SK-N-SH (cell line): ENCODE results near the gene MTCL3.

Source experiments
- CTCF ChIA-PET: fragments of 300-600, 350-600 bp; formaldehyde crosslinking; extraction: SDS; loops from one replicate; lab custom pipeline; 2021; lab: Yijun Ruan, JAX
- POLR2A ChIA-PET: fragments of 350-600 bp; sonication (Branson Sonifier 250); formaldehyde crosslinking; extraction: SDS; loops from one replicate; lab custom pipeline; 2020; ENCODE audit warnings: antibody characterized with exemption, inconsistent platforms; lab: Yijun Ruan, JAX
- DNase-seq: peaks from one replicate; pipeline ENCODE4 v3.0.0; 2012
- H2AFZ ChIP-seq: fragments of 200-600 bp; sonication (generic); 2 replicates; pipeline ENCODE4 v1.8.1; 2016; ENCODE audit warnings: antibody characterized with exemption, mild to moderate bottlenecking, low read depth
- H3F3A ChIP-seq: fragments of 200-600 bp; sonication (generic); replicated peaks from 2 replicates; pipeline ENCODE3; 2016; ENCODE audit warnings: antibody characterized with exemption, mild to moderate bottlenecking; ENCODE audit not compliant: insufficient read depth
- H3K27ac ChIP-seq, 2 experiments: fragments of 200-500 bp in 1 of 2; fragments of 200-600 bp in 1 of 2; sonication (Bioruptor generic) in 1 of 2; sonication (generic), shearing (Covaris generic) in 1 of 2; 2 replicates each; pipeline versions ENCODE4 v1.5.1 to v1.6.1; 2014 to 2016; ENCODE audit warnings: low read depth in 2 of 2, inconsistent platforms in 1 of 2, low read length in 1 of 2, mild to moderate bottlenecking in 1 of 2, mixed read lengths in 1 of 2
- H3K27me3 ChIP-seq: fragments of 200-600 bp; sonication (generic), shearing (Covaris generic); 2 replicates; pipeline ENCODE4 v1.6.1; 2016; ENCODE audit warnings: mixed run types; ENCODE audit not compliant: insufficient read depth
- H3K36me3 ChIP-seq, 2 experiments: fragments of 200-500 bp in 1 of 2; fragments of 200-600 bp in 1 of 2; sonication (Bioruptor generic) in 1 of 2; sonication (generic) in 1 of 2; replicated peaks in 1 of 2; 2 replicates each; pipeline versions ENCODE3 to v1.5.1; 2014 to 2016; ENCODE audit warnings: low read length in 1 of 2, mild to moderate bottlenecking in 1 of 2; ENCODE audit not compliant: insufficient read depth in 2 of 2, control insufficient read depth in 1 of 2
- H3K4me1 ChIP-seq, 2 experiments: fragments of 200-500 bp in 1 of 2; fragments of 200-600 bp in 1 of 2; sonication (Bioruptor generic) in 1 of 2; sonication (generic), shearing (Covaris generic) in 1 of 2; 2 replicates each; pipeline versions ENCODE4 v1.5.1 to v1.6.1; 2014 to 2016; ENCODE audit warnings: low read depth in 1 of 2, low read length in 1 of 2, mixed run types in 1 of 2; ENCODE audit not compliant: insufficient read depth in 2 of 2, control insufficient read depth in 1 of 2
- H3K4me2 ChIP-seq: fragments of 200-600 bp; sonication (generic), shearing (Covaris generic); 2 replicates; pipeline ENCODE4 v1.6.1; 2017; ENCODE audit warnings: mixed run types
- H3K4me3 ChIP-seq, 2 experiments: fragments of 200-500 bp in 1 of 2; fragments of 200-600 bp in 1 of 2; sonication (Bioruptor generic) in 1 of 2; sonication (generic), shearing (Covaris generic) in 1 of 2; 2 replicates each; pipeline versions ENCODE4 v1.5.1 to v1.8.1; 2014 to 2016; ENCODE audit warnings: low read depth in 2 of 2, inconsistent platforms in 1 of 2, low read length in 1 of 2, mild to moderate bottlenecking in 1 of 2, mixed read lengths in 1 of 2, moderate library complexity in 1 of 2
- H3K79me2 ChIP-seq: fragments of 200-600 bp; sonication (generic); 2 replicates; pipeline ENCODE4 v1.8.1; 2017; ENCODE audit warnings: mild to moderate bottlenecking; ENCODE audit not compliant: insufficient read depth
- H3K9ac ChIP-seq: fragments of 200-600 bp; sonication (generic); 2 replicates; pipeline ENCODE4 v1.6.1; 2017; ENCODE audit warnings: mixed run types
- H3K9me2 ChIP-seq: fragments of 200-600 bp; sonication (generic); 2 replicates; pipeline ENCODE4 v1.6.1; 2017; ENCODE audit warnings: mixed run types
- H3K9me3 ChIP-seq: fragments of 200-600 bp; sonication (generic); 2 replicates; pipeline ENCODE4 v1.6.1; 2017; ENCODE audit warnings: mixed run types, mild to moderate bottlenecking, moderate library complexity
- H4K20me1 ChIP-seq: fragments of 200-600 bp; sonication (generic); 2 replicates; pipeline ENCODE4 v1.6.1; 2017; ENCODE audit warnings: mild to moderate bottlenecking, mixed run types; ENCODE audit not compliant: insufficient read depth
- CHD2 ChIP-seq: fragments of 150-350 bp; IDR thresholded peaks from 2 replicates; pipeline ENCODE4 v1.6.1; 2018; ENCODE audit warnings: low read length; ENCODE audit not compliant: partially characterized antibody
- CTCF ChIP-seq: fragments of 200-600 bp; sonication (generic); IDR thresholded peaks from 2 replicates; pipeline ENCODE4 v1.6.1; 2017; ENCODE audit warnings: antibody characterized with exemption, mild to moderate bottlenecking, moderate library complexity
- ELF1 ChIP-seq: IDR thresholded peaks from 2 replicates; pipeline ENCODE4 v1.4.0; 2012
- EP300 ChIP-seq, 2 experiments: IDR thresholded peaks; 2 replicates each; pipeline versions ENCODE4 v1.4.0 to v1.6.1; 2012; ENCODE audit warnings: borderline replicate concordance in 1 of 2, low read depth in 1 of 2, low read length in 1 of 2
- EZH2phosphoT487 ChIP-seq: fragments of 200-600 bp; sonication (generic); IDR thresholded peaks from 2 replicates; pipeline ENCODE4 v1.6.1; 2017; ENCODE audit warnings: low read depth, mixed run types, mild to moderate bottlenecking, antibody characterized with exemption, moderate library complexity, borderline replicate concordance
- FOSL2 ChIP-seq: IDR thresholded peaks from 2 replicates; pipeline ENCODE4 v1.4.0; 2012; ENCODE audit warnings: low read depth, mild to moderate bottlenecking, moderate library complexity, borderline replicate concordance
- FOXM1 ChIP-seq: IDR thresholded peaks from 2 replicates; pipeline ENCODE4 v1.4.0; 2012; ENCODE audit warnings: low read depth, mild to moderate bottlenecking
- GABPA ChIP-seq: IDR thresholded peaks from 2 replicates; pipeline ENCODE4 v1.4.0; 2012; ENCODE audit warnings: low read depth, mild to moderate bottlenecking
- JUND ChIP-seq: IDR thresholded peaks from 2 replicates; pipeline ENCODE4 v1.4.0; 2012
- NFIC ChIP-seq: IDR thresholded peaks from 2 replicates; pipeline ENCODE4 v1.4.0; 2012; ENCODE audit warnings: borderline replicate concordance
- NRF1 ChIP-seq: IDR thresholded peaks from 2 replicates; pipeline ENCODE4 v1.6.1; 2012; ENCODE audit warnings: low read depth, mild to moderate bottlenecking, low read length
- POLR2AphosphoS5 ChIP-seq: IDR thresholded peaks from 2 replicates; pipeline ENCODE4 v1.6.1; 2012; ENCODE audit warnings: low read depth, low read length
- RAD21 ChIP-seq: IDR thresholded peaks from 2 replicates; pipeline ENCODE4 v1.6.1; 2012; ENCODE audit warnings: mild to moderate bottlenecking, low read length
- RCOR1 ChIP-seq: fragments of 150-350 bp; IDR thresholded peaks from 2 replicates; pipeline ENCODE4 v1.6.1; 2017; ENCODE audit warnings: antibody characterized with exemption, low read length
- RXRA ChIP-seq: IDR thresholded peaks from 2 replicates; pipeline ENCODE4 v1.4.0; 2012; ENCODE audit warnings: low read depth, mild to moderate bottlenecking, borderline replicate concordance
- SIN3A ChIP-seq: IDR thresholded peaks from 2 replicates; pipeline ENCODE4 v1.6.1; 2012; ENCODE audit warnings: low read depth, mild to moderate bottlenecking, low read length, moderate library complexity, borderline replicate concordance
- TAF1 ChIP-seq: IDR thresholded peaks from 2 replicates; pipeline ENCODE4 v1.6.1; 2012; ENCODE audit warnings: low read depth, mild to moderate bottlenecking, low read length, moderate library complexity, borderline replicate concordance
- TEAD4 ChIP-seq: IDR thresholded peaks from 2 replicates; pipeline ENCODE4 v1.4.0; 2012; ENCODE audit warnings: mild to moderate bottlenecking, borderline replicate concordance; ENCODE audit not compliant: insufficient read depth
- USF1 ChIP-seq: IDR thresholded peaks from 2 replicates; pipeline ENCODE4 v1.4.0; 2012; ENCODE audit warnings: low read depth, borderline replicate concordance
- WGBS: methylation state at CpG from one replicate; pipeline ENCODE4 v1.1.6; 2017; ENCODE audit warnings: low lambda C conversion rate; 5-methylcytosine and 5-hydroxymethylcytosine counted together
- TF ChIP-seq, protein P1 (sequence below): IDR thresholded peaks from 2 replicates; pipeline ENCODE4 v1.6.1; 2012; ENCODE audit warnings: mild to moderate bottlenecking, low read depth, low read length, moderate library complexity

Gene MTCL3

GRCh38 chr6:127456465-127456864, 62.7 kb downstream of the MTCL3 start:
- ChIA-PET CTCF (interaction anchor here (1.9 kb wide), 1 partner anchor 9 kb away, joined by 5 read pairs; no protein-coding TSS in a partner anchor), POLR2A (interaction anchor here (0.8 kb wide), 1 partner anchor 63 kb away, joined by 3 read pairs; the partner anchor contains the start of gene MTCL3)
- Histone ChIP-seq H3K79me2 (no peaks in the 10 kb centered on the region), H3K4me1 (peaks cover 0 to 9% of the 10 kb centered on the region in 2 experiments; a peak in 2 of 4 replicates), H3K4me3 (no peak overlapping the region), H3K36me3 (peaks cover 3 to 16% of the 10 kb centered on the region in 2 experiments), H4K20me1 (no peaks in the 10 kb centered on the region), H3K27ac (no peak overlapping the region), H3K4me2 (no peak overlapping the region), H3K27me3 (no peaks in the 10 kb centered on the region), H3K9me2 (no peaks in the 10 kb centered on the region), H3K9ac (no peak overlapping the region), H3K9me3 (no peaks in the 10 kb centered on the region), H3F3A (no peaks in the 10 kb centered on the region), H2AFZ (no peak overlapping the region)
- 90% methylated on average over 3 of the region's 3 CpGs for WGBS
- no peak for DNase-seq
- TF ChIP-seq RXRA (no peak), CTCF (no peak), RAD21 (no peak), USF1 (no peak), ELF1 (no peak), TEAD4 (no peak), SIN3A (no peak), FOXM1 (no peak), EP300 (IDR thresholded peaks at IDR 0.05; ENCODE audit: borderline replicate concordance in 1 of 2, low read depth in 1 of 2, low read length in 1 of 2) (no peak), EZH2phosphoT487 (no peak), CHD2 (no peak), JUND (no peak), FOSL2 (no peak), NRF1 (no peak), NFIC (no peak), POLR2AphosphoS5 (no peak), RCOR1 (no peak), GABPA (no peak), TAF1 (no peak)
- TF ChIP-seq, protein P1, sequence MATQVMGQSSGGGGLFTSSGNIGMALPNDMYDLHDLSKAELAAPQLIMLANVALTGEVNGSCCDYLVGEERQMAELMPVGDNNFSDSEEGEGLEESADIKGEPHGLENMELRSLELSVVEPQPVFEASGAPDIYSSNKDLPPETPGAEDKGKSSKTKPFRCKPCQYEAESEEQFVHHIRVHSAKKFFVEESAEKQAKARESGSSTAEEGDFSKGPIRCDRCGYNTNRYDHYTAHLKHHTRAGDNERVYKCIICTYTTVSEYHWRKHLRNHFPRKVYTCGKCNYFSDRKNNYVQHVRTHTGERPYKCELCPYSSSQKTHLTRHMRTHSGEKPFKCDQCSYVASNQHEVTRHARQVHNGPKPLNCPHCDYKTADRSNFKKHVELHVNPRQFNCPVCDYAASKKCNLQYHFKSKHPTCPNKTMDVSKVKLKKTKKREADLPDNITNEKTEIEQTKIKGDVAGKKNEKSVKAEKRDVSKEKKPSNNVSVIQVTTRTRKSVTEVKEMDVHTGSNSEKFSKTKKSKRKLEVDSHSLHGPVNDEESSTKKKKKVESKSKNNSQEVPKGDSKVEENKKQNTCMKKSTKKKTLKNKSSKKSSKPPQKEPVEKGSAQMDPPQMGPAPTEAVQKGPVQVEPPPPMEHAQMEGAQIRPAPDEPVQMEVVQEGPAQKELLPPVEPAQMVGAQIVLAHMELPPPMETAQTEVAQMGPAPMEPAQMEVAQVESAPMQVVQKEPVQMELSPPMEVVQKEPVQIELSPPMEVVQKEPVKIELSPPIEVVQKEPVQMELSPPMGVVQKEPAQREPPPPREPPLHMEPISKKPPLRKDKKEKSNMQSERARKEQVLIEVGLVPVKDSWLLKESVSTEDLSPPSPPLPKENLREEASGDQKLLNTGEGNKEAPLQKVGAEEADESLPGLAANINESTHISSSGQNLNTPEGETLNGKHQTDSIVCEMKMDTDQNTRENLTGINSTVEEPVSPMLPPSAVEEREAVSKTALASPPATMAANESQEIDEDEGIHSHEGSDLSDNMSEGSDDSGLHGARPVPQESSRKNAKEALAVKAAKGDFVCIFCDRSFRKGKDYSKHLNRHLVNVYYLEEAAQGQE = no peak
